ENCODE results near the gene ATP5F1E.

- TF ChIP-seq, protein P1, sequence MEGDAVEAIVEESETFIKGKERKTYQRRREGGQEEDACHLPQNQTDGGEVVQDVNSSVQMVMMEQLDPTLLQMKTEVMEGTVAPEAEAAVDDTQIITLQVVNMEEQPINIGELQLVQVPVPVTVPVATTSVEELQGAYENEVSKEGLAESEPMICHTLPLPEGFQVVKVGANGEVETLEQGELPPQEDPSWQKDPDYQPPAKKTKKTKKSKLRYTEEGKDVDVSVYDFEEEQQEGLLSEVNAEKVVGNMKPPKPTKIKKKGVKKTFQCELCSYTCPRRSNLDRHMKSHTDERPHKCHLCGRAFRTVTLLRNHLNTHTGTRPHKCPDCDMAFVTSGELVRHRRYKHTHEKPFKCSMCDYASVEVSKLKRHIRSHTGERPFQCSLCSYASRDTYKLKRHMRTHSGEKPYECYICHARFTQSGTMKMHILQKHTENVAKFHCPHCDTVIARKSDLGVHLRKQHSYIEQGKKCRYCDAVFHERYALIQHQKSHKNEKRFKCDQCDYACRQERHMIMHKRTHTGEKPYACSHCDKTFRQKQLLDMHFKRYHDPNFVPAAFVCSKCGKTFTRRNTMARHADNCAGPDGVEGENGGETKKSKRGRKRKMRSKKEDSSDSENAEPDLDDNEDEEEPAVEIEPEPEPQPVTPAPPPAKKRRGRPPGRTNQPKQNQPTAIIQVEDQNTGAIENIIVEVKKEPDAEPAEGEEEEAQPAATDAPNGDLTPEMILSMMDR (conservative IDR thresholded peaks at IDR 0.05) = no peak
- TF ChIP-seq EZH2 (IDR thresholded peaks at IDR 0.05; ENCODE audit: low read depth) = no peak
Measured at GRCh38 chr20:59028812-59029211, 3.3 kb downstream of the ATP5F1E start.

All from PC-9 (cell line).